ENCODE data around the gene TOMT.

TOMT gene, protein sequence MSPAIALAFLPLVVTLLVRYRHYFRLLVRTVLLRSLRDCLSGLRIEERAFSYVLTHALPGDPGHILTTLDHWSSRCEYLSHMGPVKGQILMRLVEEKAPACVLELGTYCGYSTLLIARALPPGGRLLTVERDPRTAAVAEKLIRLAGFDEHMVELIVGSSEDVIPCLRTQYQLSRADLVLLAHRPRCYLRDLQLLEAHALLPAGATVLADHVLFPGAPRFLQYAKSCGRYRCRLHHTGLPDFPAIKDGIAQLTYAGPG

DNA sequence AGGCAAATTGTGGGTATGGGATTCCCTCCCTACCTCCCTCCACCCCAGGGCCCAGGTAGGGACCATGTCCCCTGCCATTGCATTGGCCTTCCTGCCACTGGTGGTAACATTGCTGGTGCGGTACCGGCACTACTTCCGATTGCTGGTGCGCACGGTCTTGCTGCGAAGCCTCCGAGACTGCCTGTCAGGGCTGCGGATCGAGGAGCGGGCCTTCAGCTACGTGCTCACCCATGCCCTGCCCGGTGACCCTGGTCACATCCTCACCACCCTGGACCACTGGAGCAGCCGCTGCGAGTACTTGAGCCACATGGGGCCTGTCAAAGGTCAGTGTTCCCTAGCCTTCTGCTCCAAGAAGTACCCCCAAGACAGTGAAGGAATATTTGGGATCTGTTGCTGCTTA, at the start of gene TOMT:
TSS of gene TOMT (plus strand) at position 37 of the 400 bp plus-strand sequence. CDS start at position 65, 28 bp downstream.
- no peak for DNase-seq (ENCODE audit: low read depth in 2 of 2)

DNA sequence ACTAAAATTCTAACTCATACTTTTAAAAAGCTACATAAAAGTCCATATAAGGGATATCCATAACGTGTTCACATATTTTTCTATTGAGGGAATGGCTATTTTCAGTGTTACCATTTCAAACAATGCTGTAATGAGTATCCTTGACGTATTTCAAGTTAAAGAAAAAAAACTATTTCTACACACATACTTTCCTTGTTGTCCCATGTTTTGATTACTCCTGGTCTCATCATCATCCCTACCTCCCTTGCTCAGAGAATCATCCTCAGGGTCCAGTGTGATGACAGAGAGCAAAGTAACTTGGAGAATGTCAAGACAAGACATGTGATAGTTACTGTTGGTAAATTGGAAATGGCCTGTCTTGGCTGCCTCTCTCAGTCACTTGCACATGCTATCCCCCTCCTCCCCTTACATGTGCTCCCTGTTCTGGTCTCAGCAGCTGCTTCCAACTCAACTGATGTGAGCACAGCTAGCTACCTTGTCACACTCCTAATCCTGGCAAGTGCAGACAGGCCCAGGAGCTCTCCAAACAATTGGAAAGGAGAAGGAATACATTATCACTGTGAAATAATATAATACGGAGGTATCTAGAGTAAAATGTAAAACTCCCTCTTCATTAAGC, 47.2 kb upstream of the TOMT start:
- DNase-seq (ENCODE audit: low read depth in 2 of 2): no peak

DNA sequence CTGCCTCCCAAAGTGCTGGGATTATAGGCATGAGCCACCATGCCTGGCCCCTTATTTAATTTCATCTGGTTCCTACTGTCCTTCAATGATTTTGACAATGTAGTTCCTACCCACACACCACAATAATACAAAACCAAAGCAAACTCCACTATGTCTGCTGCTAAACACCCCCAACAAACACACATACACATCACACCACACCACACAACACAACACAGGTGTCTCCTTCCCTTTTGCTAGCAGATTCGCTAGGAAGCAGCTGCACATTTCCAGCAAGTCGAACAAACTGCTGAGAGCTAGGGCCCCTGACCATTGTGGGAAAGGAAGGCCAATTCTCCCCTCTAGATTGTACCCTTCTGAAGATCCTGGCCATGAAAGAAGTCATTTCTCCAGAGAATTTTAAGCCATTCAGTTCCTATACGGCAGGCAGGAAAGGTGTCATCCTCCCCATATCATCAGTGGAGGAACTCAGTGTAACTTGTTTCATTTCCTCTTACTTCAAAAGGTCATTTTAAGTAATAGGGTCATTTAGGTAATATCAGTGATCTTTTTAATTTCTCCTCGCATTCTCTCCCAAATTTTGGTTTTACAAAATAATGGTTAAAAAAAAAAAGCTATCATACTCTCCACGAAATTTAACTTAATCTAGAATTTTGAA, 43.9 kb upstream of the TOMT start:
- DNase-seq (ENCODE audit: low read depth in 2 of 2): no peak

DNA sequence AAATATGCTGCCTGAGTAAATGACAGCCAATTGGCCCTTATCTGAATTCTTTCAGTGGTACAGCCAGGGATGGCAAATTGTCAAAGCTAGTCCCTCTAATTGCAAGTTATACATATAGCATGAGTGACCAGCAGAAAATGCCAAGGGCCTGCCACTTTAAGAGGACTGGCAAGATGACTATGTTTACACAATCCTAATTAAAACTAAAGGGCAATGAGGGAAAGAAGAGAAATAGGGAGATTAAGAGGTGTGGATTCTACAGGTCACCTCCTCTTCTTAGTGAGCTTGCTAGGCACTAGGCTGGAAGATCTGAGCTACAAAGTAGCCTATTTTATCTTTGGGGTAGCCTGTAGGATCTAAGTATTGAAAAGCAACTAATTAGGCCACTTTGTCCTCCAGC, 38.9 kb upstream of the TOMT start:
- DNase-seq (ENCODE audit: low read depth in 2 of 2): no peak

DNA sequence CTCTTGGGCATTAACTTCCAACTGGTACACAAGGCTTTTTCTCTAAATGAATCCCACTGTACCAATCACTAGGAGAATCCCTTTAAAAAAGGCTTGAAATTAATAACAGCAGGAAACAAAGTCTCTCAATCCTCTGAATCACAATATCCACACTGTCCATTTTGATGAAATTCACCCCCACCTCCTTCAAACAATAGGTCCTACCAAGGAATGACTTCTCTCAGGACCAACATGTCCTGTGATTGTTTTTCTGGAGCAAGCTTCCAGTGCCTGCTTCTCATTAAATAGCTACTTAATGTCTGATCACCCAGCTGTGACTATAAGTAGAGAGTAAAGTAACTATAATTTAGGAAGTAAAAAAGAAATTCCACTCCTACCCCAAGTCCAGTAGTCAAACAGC, 38.5 kb upstream of the TOMT start:
- DNase-seq (ENCODE audit: low read depth in 2 of 2): no peak

DNA sequence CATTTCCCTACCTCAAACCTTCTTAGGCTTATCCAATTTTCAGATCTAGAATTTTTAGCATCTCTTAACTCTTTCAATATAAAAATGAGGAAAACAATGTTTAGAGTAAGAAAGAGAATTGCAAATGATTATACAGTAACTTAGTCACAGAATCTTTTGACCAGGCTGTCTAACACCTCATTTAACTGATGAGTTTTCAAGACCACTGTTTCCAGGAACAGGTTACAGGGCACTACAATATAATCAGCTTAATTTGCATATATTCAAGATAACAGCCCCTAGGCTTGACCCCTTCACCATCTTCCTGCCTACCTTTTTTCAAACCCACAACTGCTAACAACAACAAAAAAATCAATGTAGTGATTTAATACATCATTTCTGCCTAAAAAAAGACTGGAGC, 38.0 kb upstream of the TOMT start:
- DNase-seq (ENCODE audit: low read depth in 2 of 2): no peak

DNA sequence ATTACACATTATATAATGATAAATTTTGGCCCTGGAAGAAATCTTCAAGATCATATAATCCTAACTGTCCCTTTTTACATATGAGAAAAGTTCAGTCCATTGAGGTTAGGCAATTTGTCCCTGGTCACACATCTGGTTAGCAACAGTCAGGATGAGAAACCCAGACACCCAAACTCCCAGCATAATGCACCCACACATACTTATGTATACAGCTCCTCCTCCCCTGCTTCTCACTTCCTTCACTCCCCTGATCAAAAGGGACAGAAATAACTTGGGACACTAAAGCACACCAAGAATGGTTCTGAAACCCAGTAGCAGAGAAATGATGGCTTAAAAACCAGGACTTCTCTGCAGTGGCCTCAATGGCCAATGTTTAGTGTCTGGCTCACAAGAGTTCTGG, 36.5 kb upstream of the TOMT start:
- no peak for DNase-seq (ENCODE audit: low read depth in 2 of 2)

DNA sequence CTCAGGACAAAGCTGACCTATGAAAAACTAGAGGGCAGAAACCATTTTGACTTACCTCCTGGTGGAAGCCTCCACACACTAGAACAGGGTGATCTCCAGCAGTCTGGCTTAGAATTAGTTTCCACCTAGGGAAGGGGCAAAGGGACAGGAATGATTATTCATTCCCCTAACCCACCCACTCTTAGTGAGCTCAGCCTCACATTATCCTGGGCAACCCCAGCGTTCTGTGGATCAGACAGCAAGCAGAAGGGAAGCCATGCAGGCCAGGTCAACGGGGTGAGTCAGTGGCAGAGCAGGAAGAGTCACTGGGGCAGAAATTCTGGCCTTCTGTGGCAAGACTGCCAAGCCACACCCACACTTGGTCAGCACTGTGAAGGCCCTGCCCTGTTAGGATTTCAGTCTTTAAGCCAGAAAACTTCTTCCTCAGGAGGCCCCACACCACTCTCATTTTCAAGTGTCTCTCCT, 35.9 kb upstream of the TOMT start:
- DNase-seq (ENCODE audit: low read depth in 2 of 2): peak in 1 of 2 donors; percentile 4

DNA sequence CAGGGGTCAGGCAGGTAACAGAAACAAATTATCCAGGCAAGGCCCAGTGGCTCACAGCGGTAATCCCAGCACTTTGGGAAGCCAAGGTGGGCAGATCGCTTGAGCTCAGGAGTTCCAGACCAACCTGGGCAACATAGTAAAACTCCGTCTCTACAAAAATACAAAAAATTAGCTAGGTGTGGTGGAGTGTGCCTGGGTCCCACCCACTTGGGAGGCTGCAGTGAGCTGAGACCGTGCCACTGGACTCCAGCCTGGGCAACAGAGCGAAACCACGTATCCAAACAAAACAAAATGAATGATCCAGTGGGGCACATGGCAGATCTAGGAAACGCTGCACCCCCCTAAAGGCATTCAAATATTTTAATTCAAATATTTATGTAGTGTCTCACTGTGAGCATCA, 35.2 kb upstream of the TOMT start:
- DNase-seq (ENCODE audit: low read depth in 2 of 2): no peak

DNA sequence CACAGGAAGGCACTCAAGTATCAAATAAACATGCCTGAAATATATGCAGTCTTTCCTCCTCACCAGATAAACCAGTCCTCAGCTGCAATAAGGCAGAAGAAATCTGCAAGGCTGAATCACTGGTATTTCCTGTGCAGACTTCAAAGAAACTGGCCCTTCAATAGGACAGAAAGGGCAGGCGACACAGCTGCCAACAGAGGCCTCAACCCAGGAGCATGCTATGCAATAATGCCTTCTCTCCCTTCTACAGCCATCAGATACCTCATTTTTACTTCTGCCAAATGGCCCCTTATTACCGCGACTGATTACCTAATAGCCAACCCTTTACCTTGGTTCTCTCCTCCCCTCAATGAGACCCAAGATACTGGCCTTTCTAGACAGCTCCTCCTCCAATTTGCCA, 33.4 kb upstream of the TOMT start:
- no peak for DNase-seq (ENCODE audit: low read depth in 2 of 2)

DNA sequence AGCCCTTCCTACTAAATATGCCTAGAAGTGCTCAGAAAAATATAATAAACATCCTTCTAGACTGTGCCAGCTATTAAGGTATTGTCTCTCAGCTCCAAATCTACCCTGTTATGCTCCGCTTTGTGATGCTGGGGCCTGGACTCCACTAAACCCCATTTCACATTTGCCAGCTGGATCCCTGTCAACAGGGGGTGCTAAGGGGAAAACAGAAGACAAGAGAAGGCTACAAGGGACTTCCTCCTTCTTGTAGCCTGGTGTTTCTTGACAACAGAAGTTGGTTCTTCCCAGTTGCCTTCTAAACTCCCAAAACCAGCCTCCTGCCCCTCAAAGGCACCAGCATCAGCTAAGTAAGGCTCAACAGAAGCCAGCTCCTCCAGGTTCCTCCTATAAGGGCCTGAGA, 30.6 kb upstream of the TOMT start:
- DNase-seq (ENCODE audit: low read depth in 2 of 2): no peak

DNA sequence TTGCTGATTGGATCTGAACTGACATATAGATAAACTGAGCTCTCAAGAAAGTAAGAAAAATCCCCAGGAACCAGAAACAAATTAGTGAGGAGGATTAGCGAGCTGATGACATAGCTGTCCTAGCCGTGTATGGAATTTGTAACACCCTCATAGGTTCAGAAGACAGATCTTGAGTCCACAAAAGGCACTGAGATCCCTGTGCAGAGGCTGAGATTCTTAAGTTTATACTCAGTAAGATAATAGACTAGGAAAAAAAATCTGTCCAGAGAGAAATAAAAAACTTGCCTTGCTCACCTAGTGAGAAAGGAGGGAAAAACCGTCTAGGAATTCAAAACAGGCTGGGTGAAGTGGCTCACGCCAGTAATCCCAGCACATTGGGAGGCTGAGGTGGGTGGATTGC, 30.0 kb upstream of the TOMT start:
- no peak for DNase-seq (ENCODE audit: low read depth in 2 of 2)

DNA sequence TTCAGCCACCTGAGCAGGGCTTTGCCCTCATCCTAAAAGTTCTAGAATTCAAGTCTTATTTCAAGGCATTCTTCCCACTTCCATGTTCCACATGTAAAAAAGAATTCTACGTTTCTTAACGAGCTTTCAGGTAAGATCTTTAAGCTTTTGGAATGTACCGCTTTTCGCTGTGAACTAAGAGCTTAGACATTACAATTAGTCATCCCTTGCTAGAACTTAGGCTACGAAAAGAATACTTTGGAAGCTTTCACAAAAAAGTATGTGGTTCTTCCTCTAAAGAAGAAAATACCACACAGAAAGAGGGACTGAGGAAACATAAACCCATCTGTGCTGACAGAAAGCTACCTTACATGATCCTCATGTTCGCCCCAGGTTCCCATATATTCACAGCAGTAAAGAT, 27.2 kb upstream of the TOMT start:
- DNase-seq (ENCODE audit: low read depth in 2 of 2): no peak

DNA sequence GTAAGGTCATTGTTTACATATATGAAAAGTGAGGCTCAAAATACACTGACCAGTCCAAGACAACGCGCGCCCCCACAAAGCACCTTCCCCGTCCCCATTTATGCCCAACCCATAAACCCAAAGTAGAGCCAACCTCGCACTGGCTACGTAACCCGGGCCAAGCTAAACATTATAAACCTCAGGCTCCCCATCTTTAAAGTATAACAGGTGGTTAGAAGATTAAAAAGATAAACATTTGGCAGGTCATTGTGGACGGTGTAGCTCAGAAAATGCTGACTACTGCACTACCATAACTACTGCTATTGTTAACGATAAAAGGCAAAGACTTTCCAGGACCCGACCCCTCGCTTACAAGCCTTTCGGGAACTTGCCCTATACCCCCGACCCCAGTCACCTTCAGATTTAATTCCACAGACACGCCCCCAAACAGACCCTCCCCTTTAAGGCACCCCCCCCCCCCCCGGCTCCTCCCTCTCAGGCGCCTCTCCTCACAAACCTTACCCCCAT, 25.9 kb upstream of the TOMT start:
- no peak for DNase-seq (ENCODE audit: low read depth in 2 of 2)

DNA sequence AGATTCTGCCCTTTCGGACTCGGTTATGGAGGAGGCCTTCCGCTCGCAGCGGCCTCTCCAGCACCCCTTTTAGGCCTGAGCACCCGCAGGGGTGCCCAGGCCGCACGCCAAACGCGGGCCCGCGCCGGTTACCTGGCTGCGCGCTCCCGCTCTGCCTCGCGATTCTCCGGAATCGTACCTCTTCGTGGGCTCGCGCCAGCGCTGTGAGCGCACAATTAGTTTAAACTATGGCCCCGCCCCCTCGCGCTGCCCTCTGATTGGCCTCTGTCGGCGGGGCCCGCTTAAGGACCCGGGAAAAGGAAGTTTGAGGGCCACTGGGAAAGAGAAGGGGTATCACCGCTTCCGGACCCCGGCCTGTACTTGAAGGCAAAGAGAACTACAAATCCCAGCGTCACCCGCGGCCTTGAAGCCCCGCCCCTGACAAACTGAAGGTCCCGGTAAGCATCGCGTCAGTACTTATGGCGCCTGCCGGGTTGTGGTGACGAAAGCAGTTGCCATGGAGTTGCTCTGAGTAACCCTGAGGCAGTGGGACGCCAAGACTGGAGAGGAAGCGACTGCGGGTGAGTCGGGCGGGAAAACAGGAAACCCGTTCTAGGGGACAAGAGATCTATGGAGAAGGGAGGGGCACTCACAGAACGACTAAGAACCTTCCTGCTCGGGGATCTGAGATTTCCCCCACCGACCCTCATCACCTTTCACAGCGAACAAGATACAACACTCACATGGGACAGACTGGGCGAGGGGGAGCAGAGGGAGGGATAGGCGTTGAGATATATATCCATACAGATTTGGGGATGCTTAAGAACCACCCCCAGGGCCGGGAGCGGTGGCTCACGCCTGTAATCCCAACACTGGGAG, 25.2 kb upstream of the TOMT start, which contains the start of the genes LRRC51 and NUMA1:
TSS of gene LRRC51 (plus strand) at position 525 of the 858 bp plus-strand sequence. CDS start 8,234 bp downstream, outside the sequence.
TSS of gene NUMA1 (minus strand) at position 217 of the 858 bp plus-strand sequence. CDS start 44,599 bp downstream, outside the sequence.
- DNase-seq (ENCODE audit: low read depth in 2 of 2): peak; percentile 97

DNA sequence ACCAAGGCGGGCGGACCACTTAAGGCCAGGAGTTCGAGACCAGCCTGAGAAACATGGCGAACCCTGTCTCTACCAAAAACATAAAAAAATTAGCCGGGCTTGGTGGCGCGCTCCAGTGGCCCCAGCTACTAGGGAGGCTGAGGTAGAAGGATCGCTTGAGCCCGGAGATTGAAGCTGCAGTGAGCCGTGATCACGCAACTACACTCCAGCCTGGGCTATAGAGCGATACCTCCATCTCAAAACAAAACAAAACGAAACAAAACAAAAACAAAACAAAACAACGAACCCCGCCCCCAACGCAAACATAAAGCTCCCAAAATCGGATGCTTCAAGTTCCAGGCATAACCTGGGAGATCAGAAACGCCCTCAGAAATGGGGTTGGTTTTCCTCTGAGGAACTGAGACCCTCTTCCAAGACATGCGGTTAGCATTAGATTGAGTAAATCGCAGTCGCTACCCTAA, 24.5 kb upstream of the TOMT start:
- DNase-seq (ENCODE audit: low read depth in 2 of 2): no peak

DNA sequence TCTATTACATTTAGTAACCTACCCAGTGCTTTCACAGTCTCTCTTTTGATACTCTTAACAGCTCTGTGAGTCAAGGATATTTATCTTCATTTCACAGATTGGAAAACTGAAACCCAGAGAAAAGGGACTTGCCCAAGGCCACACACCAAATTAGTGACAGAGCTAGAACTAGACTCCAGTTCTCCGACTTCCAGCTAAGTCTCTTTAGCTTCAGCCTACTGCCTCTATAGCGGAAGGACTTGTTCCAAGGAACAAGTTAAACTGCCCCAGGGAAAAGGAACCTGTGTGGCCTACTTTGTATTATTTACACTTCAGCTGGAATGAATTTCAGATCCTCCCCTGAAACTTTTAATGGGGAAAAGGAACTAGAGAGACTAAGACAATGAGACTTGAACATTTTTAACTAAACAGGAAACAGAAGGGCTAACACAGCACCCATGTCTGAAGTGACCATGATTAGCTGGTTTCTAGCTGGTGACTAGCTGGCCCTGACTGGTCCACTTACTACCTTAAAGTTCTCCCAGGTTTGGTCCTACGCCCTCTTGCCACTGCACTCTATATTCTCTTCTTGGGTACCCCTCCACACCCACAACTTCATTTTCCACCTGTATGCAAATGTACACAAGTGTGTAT, 23.8 kb upstream of the TOMT start:
- no peak for DNase-seq (ENCODE audit: low read depth in 2 of 2)

DNA sequence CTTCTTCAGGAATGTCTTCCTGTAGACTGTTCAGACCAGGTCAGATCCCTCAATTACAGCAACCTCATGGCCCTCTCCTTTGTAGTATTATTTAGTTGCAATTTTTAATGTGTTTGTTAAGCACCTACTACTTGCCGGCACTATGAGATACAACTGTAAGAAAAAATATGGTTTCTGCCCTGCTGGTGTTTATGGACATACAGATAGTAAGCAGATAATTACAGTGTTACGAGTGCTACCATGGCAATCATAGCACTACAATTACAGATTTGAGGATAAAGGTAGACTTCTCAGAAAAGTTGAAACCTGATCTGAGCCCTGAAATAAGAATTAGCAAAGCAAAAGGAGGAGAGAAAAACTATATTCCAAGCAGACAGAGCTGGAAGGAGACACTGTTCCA, 22.3 kb upstream of the TOMT start:
- no peak for DNase-seq (ENCODE audit: low read depth in 2 of 2)

DNA sequence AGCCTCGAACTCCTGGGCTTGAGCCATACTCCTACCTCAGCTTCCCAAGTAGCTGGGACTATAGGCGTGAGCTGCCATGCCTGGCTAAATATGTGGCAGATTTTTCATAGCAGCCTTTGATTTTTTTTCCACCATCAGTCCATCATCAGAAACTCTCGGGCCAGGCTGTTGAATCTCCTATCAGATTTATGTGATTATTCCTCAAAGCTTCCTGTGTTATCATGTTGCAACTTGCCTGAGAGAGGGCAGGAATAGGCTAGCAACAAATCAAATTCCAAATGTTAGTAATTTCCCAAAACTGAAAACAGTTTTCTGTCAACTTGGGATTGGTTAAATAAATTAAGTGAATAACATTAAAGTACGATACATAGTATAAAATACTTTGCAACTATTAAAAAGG, 21.6 kb upstream of the TOMT start:
- DNase-seq (ENCODE audit: low read depth in 2 of 2): no peak

DNA sequence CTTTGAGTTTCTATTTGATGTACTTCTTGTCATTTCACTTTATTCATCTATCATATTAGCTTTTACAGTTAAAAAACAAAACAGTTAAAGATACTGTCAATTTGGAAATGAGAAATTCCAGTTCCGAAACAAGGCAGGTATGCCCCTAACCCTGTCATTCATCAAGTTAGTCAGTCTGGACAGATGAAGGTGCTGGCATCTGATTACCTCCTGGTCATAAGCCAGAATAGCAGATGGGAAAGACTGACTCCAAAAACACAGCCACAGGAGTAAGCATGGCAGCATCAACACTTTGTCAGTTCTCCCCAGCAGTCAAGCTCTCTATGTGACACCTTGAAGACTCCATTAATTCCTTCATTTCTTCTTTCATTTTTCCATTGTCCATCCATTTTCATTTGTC, 20.8 kb upstream of the TOMT start:
- DNase-seq (ENCODE audit: low read depth in 2 of 2): no peak

Measured in stimulated activated CD4-positive, alpha-beta T cell treated with anti-CD3 and anti-CD28 coated beads, Interleukin-4, amount 100 ng/mL, for 48 hours (primary cell).